CD4-positive, alpha-beta T cell treated with Interleukin-21 for 1 hour (primary cell): ENCODE results near the gene OPN3.
"Not testable (repeated sequence)": the region's sequence is repeated elsewhere in the genome, so short reads cannot be mapped to it uniquely, and the experiment has no call there.

ENCODE experiments used
- DNase-seq: peaks from one replicate; pipeline ENCODE4 v3.0.0-alpha.2; 2020

The OPN3 gene

GRCh38 chr1:241640149-241640866, at the start of gene OPN3, which contains the start of gene CHML:
Gene OPN3 (minus strand): TSS chr1:241640369. CDS start chr1:241640254, 115 bp downstream.
Gene CHML (minus strand): TSS chr1:241640369. CDS start chr1:241635766, 4,603 bp downstream.
- peak; percentile 92 for DNase-seq

- DNase-seq: no peak
Observed at GRCh38 chr1:241688940-241689368, 48.8 kb upstream of the OPN3 start.

- DNase-seq: no peak
Observed at GRCh38 chr1:241684108-241684507, 43.9 kb upstream of the OPN3 start.

- DNase-seq: no peak
Observed at GRCh38 chr1:241682921-241683320, 42.8 kb upstream of the OPN3 start.

- DNase-seq: not testable (repeated sequence)
Observed at GRCh38 chr1:241681861-241682448, 41.8 kb upstream of the OPN3 start.

- no peak for DNase-seq
Observed at GRCh38 chr1:241679961-241680360, 39.8 kb upstream of the OPN3 start.

- DNase-seq: no peak
Observed at GRCh38 chr1:241679404-241679803, 39.2 kb upstream of the OPN3 start.

GRCh38 chr1:241678536-241678935, 38.4 kb upstream of the OPN3 start:
- DNase-seq: no peak

GRCh38 chr1:241677201-241677600, 37.0 kb upstream of the OPN3 start:
- DNase-seq: peak; percentile 62

GRCh38 chr1:241675983-241676382, 35.8 kb upstream of the OPN3 start:
- no peak for DNase-seq

- DNase-seq: no peak
Observed at GRCh38 chr1:241674805-241675384, 34.7 kb upstream of the OPN3 start.

GRCh38 chr1:241672301-241672700, 32.1 kb upstream of the OPN3 start:
- DNase-seq: no peak

GRCh38 chr1:241666419-241666818, 26.2 kb upstream of the OPN3 start:
- no peak for DNase-seq

- no peak for DNase-seq
Observed at GRCh38 chr1:241660424-241660972, 20.3 kb upstream of the OPN3 start.

- not testable (repeated sequence) for DNase-seq
Observed at GRCh38 chr1:241659016-241659415, 18.8 kb upstream of the OPN3 start.

- DNase-seq: no peak
Observed at GRCh38 chr1:241658081-241658793, 18.1 kb upstream of the OPN3 start.

- no peak for DNase-seq
Observed at GRCh38 chr1:241654641-241655040, 14.5 kb upstream of the OPN3 start.

- DNase-seq: no peak
Observed at GRCh38 chr1:241654019-241654418, 13.8 kb upstream of the OPN3 start.

GRCh38 chr1:241652012-241652411, 11.8 kb upstream of the OPN3 start, which contains the start of gene WDR64:
Gene WDR64 (plus strand): TSS chr1:241652281. CDS start chr1:241652485, 204 bp downstream.
- no peak for DNase-seq

GRCh38 chr1:241648159-241648558, 8.0 kb upstream of the OPN3 start:
- no peak for DNase-seq

GRCh38 chr1:241647658-241648057, 7.5 kb upstream of the OPN3 start:
- DNase-seq: no peak

- no peak for DNase-seq
Observed at GRCh38 chr1:241646201-241646600, 6.0 kb upstream of the OPN3 start.

GRCh38 chr1:241645199-241645598, 5.0 kb upstream of the OPN3 start:
- DNase-seq: no peak
